8988T (cell line): Measurements from ENCODE around the gene REC8.

Experiments used
- DNase-seq: peaks from one replicate; pipeline ENCODE4 v3.0.0; 2011

Gene REC8, protein sequence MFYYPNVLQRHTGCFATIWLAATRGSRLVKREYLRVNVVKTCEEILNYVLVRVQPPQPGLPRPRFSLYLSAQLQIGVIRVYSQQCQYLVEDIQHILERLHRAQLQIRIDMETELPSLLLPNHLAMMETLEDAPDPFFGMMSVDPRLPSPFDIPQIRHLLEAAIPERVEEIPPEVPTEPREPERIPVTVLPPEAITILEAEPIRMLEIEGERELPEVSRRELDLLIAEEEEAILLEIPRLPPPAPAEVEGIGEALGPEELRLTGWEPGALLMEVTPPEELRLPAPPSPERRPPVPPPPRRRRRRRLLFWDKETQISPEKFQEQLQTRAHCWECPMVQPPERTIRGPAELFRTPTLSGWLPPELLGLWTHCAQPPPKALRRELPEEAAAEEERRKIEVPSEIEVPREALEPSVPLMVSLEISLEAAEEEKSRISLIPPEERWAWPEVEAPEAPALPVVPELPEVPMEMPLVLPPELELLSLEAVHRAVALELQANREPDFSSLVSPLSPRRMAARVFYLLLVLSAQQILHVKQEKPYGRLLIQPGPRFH

GRCh38 chr14:24171422-24172260 is at the start of gene REC8:
REC8 (plus strand) TSS chr14:24172080; CDS start chr14:24172553, 473 bp downstream.
- DNase-seq, result no peak

DNA sequence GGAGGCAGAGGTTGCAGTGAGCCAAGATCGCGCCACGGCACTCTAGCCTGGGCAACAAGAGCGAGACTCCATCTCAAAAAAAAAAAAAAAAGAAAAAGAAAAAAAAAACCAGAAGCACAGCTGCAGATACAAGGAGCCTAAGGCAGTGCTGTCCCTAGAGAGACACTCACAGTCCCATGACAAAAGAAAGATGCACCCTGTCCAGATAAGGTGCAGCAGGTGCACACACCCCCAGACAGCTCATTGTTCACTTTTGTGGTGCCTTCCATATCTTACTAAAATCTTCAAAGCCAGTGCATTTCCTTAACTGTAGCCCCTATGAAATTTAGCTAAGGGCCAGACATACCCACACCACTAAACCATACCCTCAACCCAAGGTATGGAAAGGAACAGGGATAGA is 49.5 kb upstream of the REC8 start:
- no peak for DNase-seq

GRCh38 chr14:24122898-24123297 is 49.0 kb upstream of the REC8 start:
- no peak for DNase-seq

DNA sequence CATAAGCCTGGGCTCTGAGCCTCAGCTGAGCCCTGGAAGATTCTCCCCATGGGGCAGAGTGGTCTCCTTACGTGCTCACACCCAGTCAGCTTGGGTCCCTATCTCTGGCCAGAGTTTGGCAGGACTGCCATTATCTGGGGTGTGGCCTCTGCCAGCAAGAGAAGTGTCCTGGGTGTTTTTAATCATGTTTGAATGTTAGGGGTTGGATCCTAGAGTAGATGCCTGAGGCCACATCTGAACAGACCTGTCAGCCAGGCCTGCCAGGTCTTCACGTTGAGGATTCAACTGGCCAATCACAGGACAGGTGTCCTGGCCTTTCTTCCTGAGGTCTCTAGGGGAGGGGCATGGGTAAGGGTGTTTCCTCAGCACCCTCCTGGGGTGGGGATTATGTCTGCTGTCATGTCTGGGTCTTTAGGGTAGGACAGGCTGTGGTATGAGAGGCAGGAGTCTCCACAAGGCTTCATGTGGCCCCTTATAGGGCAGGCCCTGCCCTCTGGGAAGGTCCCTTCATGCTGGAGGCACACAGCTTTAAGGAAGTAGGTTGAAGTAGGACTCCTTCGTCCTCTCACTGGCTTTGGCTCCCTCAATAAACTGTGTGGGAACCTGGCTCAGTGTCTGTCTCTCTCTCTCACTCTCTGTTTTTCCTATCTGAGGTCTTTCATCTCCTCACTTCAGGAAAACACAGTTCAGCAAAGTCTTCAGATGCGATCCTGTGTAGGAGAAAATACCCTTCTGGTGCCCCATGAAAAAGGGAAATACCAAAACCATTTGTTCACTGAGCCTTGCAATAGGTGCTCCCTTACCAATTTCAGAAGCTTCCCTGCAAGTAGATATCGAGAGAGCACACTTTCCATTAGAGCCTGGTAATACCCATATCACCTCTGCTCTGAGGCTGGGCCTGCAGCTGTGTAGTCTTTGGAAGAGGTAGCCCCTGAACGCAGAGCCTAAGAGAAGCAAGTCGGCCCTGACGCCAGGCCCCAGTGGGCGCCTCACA is 48.2 kb upstream of the REC8 start:
- no peak for DNase-seq

DNA sequence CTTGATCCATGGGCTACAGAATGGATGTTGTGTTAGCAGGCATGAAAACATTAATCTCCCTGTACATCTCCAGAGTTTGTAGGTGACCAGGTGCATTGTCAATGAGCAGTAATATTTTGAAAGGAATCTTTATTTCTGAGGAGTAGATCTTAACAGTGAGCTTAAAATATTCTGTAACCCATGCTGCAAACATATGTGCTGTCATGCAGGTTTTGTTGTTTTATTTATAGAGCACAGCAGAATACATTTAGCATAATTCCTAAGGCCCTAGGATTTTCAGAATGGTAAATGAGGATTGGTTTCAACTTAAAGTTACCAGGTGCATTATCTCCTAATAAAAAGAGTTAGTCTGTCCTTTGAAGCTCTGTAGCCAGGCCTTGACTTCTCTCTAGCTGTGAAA is 44.9 kb upstream of the REC8 start:
- no peak for DNase-seq

DNA sequence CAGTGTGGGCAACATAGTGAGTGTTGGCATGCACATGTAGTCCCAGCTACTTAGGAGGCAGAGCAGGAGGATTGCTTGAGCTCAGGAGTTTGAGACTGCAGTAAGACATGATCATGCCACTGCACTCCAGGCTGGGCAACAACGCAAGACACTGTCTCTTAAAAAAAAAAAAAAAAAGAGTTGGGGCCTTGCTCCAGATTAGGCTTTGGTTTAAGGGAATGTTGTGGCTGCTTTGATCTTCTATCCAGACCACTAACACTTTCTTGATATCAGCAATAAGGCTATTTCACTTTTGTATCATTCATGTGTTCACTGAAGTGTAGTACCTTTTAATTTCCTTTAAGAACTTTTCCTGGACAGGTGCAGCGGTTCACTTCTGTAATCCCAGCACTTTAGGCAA is 44.2 kb upstream of the REC8 start:
- DNase-seq, result no peak

- no peak for DNase-seq
Measured at GRCh38 chr14:24129410-24129998, 42.4 kb upstream of the REC8 start.

- DNase-seq, result no peak
Measured at GRCh38 chr14:24130380-24130716, 41.5 kb upstream of the REC8 start, which contains the start of gene FITM1. FITM1 (plus strand) TSS chr14:24130659; CDS start chr14:24131564, 905 bp downstream.

DNA sequence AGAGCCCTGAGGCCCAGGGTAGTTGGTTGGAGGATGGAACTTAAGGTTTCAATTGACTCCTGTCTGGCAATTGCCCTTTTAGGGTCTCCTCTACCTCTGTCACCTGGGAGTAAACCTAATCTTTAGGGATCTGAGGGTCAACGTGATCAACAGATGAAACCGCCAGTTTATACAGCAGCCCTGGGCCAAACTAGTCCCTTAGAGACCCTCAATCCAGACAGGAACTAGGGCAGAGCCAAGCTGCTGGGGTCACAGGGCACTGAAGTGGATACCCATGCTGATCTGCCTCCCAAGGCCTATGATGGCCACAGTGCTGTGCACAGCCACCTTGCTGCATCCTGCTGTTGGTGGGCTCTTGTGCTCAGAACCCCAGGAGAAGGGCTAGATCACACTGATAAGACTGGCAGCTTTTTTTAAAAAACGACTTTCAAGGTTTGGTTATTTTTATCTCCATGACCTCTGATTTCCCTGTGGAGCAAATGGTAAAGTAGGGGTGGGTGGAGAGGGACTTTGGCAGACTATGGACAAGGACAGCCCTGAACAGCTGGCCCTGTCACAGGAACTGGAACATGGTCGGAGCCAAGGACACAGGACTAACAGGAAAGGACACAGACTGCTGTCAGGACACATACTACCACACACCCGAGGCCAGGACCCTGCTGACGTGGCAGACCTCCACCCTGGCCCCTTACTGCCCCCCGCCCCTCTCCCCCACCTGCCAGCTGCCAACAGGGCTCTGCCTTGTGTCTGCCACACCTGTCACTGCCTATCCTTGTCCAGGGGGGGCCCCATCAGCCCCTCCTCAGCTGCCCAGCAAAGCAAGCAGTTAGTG is 40.9 kb upstream of the REC8 start:
- DNase-seq, result no peak

GRCh38 chr14:24131549-24131966 is 40.3 kb upstream of the REC8 start:
- no peak for DNase-seq

DNA sequence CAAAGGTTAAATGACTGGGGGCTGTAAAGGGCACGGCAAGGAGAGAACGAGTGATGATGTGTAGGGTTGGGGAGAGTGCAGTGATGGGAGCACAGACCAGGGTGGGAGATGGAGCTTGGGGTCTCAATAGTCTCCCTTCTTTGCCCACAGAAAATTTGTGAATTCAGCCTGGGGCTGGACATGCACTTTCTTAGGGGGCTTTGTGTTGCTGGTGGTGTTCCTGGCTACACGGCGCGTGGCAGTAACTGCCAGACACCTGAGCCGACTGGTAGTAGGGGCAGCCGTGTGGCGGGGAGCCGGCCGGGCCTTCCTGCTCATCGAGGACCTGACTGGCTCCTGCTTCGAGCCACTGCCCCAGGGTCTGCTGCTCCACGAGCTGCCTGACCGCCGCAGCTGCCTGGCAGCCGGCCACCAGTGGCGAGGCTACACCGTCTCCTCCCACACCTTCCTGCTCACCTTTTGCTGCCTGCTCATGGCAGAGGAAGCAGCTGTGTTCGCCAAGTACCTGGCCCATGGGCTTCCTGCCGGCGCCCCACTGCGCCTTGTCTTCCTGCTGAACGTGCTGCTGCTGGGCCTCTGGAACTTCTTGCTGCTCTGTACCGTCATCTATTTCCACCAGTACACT is 39.7 kb upstream of the REC8 start:
- DNase-seq, result no peak

GRCh38 chr14:24132976-24133375 is 38.9 kb upstream of the REC8 start:
- DNase-seq, result no peak

GRCh38 chr14:24133735-24134134 is 38.1 kb upstream of the REC8 start:
- DNase-seq, result no peak

DNA sequence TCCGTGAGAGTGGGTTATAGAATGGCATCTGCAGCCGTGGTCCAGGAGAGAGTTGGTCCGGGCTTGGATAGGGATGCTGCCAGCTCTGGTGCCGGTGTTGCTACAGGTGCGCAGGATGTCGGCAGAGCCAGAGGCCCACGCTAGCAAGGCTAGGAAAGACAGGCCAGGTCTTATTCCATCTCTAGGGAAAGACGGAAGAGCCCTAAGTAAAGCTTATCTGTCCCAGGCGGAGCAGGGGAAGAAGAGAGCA is 36.4 kb upstream of the REC8 start:
- no peak for DNase-seq

DNA sequence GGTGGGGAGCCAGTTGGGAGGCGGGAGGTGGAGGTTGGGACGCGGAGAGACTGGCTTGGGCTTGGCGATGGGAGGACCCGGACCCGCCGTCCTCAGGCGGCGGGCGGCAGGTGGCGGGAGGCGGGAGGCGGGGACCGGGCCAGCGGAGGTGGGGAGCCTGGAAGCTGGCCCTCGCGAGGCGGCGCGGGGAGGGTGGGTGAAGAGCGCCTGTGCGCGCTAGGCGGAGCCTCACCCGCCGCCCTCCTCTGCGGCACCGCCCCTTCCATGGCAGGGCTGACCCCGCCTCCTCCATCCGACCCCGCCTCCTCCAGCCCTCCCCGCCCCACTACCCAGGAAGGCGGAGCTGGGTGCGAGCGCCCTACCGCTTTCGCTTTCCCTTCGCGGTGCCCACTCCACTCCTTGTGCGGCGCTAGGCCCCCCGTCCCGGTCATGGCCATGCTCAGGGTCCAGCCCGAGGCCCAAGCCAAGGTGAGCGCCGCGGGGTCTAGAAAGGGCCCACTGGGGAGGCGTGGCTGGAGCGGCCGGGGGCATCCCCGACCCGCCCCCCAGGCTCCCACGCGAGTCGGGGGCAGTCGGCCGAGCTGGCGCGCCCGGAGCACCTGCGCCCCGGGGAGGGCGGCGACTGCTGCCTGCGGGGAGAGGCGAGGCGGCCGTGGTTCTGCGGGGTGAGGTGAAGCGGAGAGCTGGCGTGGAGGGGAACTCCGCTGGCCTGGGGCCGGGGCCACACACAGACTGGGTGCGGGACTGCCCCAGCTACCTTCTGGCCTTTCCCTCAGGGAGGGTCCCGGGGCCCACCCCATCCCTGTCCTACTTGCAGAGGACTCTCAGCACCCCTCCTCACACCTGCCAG is 35.8 kb upstream of the REC8 start, which contains the start of gene PSME1:
Gene PSME1 (plus strand): TSS at position 361 of the 850 bp plus-strand sequence. CDS start 69 bp downstream, at position 430.
- peak; percentile 85 for DNase-seq

GRCh38 chr14:24136684-24137528 is 35.0 kb upstream of the REC8 start:
- no peak for DNase-seq

DNA sequence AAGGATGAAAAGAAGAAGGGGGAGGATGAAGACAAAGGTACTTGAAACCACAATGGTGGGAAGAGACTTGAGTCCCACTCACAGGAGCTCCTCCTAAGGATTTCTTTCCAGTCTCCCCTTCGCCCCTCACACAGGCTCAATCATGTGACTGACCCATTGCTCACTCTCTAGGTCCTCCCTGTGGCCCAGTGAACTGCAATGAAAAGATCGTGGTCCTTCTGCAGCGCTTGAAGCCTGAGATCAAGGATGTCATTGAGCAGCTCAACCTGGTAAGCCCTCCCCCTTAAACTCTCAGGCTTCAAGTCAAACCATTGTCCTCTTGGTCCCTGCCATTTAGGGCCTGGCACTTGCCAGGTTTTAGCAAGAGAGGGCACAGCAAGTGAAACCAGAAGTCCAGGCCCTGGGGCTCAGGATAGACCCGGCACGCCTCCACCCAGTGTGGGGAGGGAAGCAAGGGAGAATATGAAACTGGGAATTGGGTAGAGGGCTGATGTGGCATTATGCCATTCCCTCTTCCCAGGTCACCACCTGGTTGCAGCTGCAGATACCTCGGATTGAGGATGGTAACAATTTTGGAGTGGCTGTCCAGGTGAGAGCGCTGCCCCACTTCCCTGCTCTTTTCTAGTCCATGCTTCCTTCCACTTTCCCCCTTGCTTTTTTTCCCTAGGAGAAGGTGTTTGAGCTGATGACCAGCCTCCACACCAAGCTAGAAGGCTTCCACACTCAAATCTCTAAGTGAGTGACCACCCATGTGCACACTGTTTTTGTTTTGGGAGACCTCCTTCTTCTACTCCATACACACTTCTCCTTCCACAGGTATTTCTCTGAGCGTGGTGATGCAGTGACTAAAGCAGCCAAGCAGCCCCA is 34.1 kb upstream of the REC8 start:
- no peak for DNase-seq
